ENCODE data around the gene DNAAF5. TPM values are rescaled to one million over a fixed set of nuclear protein-coding genes. Genes with fewer than 3 reads are reported as not detected.
A peak's percentile ranks its signal among the peaks of the same experiment; 100 is the strongest.

The DNAAF5 gene
- total and polyA plus RNA-seq, 2 of the 13 experiments (the other 11 are each of a cell fraction or from before 2014, with no cell fraction given), result 11.9 to 21.5 TPM

DNA sequence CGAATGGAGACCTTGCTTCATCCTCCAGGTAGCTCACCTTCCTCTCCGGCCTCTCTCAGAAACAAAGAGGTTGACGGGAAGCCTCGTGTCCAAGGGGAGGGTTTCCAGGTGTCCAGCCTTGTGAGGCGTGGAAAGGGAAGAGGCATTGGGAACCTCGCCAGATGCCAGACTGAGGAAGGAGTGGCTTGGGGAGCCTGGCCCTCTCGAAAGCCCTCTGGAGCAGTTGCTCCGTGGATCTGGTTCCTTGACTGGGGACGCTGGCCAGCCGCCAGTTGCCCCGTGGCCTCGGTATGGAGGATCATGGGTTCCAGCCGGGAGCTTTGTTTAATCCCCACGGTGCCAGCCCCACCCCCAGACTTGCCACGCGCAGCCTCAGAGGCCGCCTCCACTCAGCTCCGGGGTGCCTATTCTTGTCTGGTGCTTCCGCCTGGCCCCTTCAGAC is 75.5 kb downstream of the DNAAF5 start:
- ChIA-PET POLR2A (no interaction called here), CTCF (ENCODE audit: low intra/inter-chr PET ratio, low total read pairs) (no interaction called here)
- H3K79me2 ChIP-seq (ENCODE audit: insufficient read depth, low read length), result no peaks in the 10 kb centered on the region
- H3K4me3 ChIP-seq (replicated peaks in 1 of 3; ENCODE audit: insufficient read depth in 1 of 3, low read depth in 2 of 3, low read length in 3 of 3), result no peak overlapping the region
- no peak overlapping the region for H3K4me2 ChIP-seq (ENCODE audit: low read depth, low read length)
- no peaks in the 10 kb centered on the region for H3K9me3 ChIP-seq (ENCODE audit: low read length)
- intact Hi-C loops (cut with micrococcal nuclease; ENCODE audit: unreplicated experiment) (no loop called here), in situ Hi-C loops (cut with HindIII; ENCODE audit: extremely low pct_ligation_motif_present, low pct_unique_long_range_greater_than_20kb) (no loop called here)
- H3K4me1 ChIP-seq (ENCODE audit: insufficient read depth, low read length), result peaks cover 8% of the 10 kb centered on the region
- no peaks in the 10 kb centered on the region for H3K27me3 ChIP-seq (ENCODE audit: control insufficient read depth in 1 of 2, insufficient read depth in 2 of 2, low read length in 2 of 2)
- no peak for ATAC-seq
- no peak overlapping the region for H2AFZ ChIP-seq (ENCODE audit: low read length)
- DNase-seq (ENCODE audit: low spot score), result no peak
- BruUV-seq (replicated peaks), result no TSS peak
- H3K27ac ChIP-seq (ENCODE audit: extremely low read length, insufficient read depth, low read length), result no peak overlapping the region
- FAIRE-seq, result no peak
- no peaks in the 10 kb centered on the region for H4K20me1 ChIP-seq (ENCODE audit: insufficient read depth, low read length)
- no peaks in the 10 kb centered on the region for H3K36me3 ChIP-seq (replicated peaks in 1 of 2; ENCODE audit: control insufficient read depth in 1 of 2, insufficient read depth in 2 of 2, low read length in 2 of 2)
- WGBS (ENCODE audit: low lambda C conversion rate), result 85% methylated on average over 15 of the region's 19 CpGs
- H3K9ac ChIP-seq (ENCODE audit: insufficient read depth, low read depth, low read length), result no peak overlapping the region
- TF ChIP-seq, protein P1, sequence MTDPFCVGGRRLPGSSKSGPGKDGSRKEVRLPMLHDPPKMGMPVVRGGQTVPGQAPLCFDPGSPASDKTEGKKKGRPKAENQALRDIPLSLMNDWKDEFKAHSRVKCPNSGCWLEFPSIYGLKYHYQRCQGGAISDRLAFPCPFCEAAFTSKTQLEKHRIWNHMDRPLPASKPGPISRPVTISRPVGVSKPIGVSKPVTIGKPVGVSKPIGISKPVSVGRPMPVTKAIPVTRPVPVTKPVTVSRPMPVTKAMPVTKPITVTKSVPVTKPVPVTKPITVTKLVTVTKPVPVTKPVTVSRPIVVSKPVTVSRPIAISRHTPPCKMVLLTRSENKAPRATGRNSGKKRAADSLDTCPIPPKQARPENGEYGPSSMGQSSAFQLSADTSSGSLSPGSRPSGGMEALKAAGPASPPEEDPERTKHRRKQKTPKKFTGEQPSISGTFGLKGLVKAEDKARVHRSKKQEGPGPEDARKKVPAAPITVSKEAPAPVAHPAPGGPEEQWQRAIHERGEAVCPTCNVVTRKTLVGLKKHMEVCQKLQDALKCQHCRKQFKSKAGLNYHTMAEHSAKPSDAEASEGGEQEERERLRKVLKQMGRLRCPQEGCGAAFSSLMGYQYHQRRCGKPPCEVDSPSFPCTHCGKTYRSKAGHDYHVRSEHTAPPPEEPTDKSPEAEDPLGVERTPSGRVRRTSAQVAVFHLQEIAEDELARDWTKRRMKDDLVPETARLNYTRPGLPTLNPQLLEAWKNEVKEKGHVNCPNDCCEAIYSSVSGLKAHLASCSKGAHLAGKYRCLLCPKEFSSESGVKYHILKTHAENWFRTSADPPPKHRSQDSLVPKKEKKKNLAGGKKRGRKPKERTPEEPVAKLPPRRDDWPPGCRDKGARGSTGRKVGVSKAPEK (CRISPR knock-in tag; IDR thresholded peaks at IDR 0.05; ENCODE audit: borderline replicate concordance), result no peak
- no peak for TF ChIP-seq ZNF333 (CRISPR knock-in tag; IDR thresholded peaks at IDR 0.05; ENCODE audit: borderline replicate concordance)
- TF ChIP-seq FLYWCH1 (CRISPR knock-in tag; IDR thresholded peaks at IDR 0.05), result no peak
- no peak for TF ChIP-seq RFXANK (CRISPR knock-in tag; IDR thresholded peaks at IDR 0.05)

DNA sequence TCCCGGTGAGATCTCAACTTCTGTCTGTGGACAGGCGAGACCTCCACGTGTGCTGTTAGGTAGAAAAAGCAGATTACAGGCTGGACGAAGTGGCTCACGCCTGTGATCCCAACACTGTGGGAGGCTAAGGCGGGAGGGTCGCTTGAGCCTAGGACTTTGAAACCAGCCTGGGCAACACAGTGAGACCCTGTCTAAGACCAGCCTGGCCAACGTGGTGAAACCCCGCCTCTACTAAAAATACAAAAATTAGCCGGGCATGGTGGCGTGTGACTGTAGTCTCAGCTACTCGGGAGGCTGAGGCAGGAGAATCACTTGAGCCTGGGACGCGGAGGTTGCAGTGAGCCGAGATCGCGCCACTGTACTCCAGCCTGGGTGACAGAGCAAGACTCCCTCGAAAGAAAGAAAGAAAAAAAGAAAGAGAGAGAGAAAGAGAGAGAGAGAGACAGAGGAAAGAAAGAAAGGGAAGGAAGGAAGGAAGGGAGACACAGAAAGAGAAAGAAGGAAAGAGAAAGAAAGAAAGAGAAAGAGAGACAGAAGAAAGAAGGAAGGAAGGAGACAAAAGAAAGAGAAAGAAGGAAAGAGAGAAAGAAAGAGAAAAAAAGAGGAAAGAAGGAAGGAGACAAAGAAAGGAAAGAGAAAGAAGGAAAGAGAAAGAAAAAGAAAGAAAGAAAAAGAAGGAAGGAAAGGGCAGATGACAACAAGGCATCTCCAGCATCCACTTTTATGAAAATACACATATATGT is 76.2 kb downstream of the DNAAF5 start:
- TF ChIP-seq, protein P2, sequence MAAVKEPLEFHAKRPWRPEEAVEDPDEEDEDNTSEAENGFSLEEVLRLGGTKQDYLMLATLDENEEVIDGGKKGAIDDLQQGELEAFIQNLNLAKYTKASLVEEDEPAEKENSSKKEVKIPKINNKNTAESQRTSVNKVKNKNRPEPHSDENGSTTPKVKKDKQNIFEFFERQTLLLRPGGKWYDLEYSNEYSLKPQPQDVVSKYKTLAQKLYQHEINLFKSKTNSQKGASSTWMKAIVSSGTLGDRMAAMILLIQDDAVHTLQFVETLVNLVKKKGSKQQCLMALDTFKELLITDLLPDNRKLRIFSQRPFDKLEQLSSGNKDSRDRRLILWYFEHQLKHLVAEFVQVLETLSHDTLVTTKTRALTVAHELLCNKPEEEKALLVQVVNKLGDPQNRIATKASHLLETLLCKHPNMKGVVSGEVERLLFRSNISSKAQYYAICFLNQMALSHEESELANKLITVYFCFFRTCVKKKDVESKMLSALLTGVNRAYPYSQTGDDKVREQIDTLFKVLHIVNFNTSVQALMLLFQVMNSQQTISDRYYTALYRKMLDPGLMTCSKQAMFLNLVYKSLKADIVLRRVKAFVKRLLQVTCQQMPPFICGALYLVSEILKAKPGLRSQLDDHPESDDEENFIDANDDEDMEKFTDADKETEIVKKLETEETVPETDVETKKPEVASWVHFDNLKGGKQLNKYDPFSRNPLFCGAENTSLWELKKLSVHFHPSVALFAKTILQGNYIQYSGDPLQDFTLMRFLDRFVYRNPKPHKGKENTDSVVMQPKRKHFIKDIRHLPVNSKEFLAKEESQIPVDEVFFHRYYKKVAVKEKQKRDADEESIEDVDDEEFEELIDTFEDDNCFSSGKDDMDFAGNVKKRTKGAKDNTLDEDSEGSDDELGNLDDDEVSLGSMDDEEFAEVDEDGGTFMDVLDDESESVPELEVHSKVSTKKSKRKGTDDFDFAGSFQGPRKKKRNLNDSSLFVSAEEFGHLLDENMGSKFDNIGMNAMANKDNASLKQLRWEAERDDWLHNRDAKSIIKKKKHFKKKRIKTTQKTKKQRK (IDR thresholded peaks at IDR 0.05; ENCODE audit: low read length), result no peak
- TF ChIP-seq ZNF589 (CRISPR knock-in tag; conservative IDR thresholded peaks at IDR 0.05), result no peak
- TF ChIP-seq SMAD3 (CRISPR knock-in tag; IDR thresholded peaks at IDR 0.05), result no peak
- TF ChIP-seq ZNF747 (CRISPR knock-in tag; IDR thresholded peaks at IDR 0.05; ENCODE audit: borderline replicate concordance), result no peak
- no peak for TF ChIP-seq PAX8 (CRISPR knock-in tag; IDR thresholded peaks at IDR 0.05; ENCODE audit: borderline replicate concordance)
- no peak for TF ChIP-seq STAG1 (CRISPR knock-in tag; IDR thresholded peaks at IDR 0.05)
- TF ChIP-seq FOXP1 (IDR thresholded peaks at IDR 0.05), result peak; percentile 16; the same call in 1 of the 2 replicates
- TF ChIP-seq FOXP1 (CRISPR knock-in tag; IDR thresholded peaks at IDR 0.05), result no peak
- TF ChIP-seq SPEN (CRISPR knock-in tag; IDR thresholded peaks at IDR 0.05; ENCODE audit: low read depth), result no peak
- no peak for TF ChIP-seq CCAR2 (optimal IDR thresholded peaks at IDR 0.05; ENCODE audit: low read depth, low read length)
- intact Hi-C loops (cut with micrococcal nuclease; ENCODE audit: unreplicated experiment), result no loop called here
- no peak overlapping the region for H3K4me2 ChIP-seq (ENCODE audit: low read depth, low read length)

More for the DNA sequence above, 76.2 kb downstream of the DNAAF5 start:
- Histone ChIP-seq H3K79me2 (ENCODE audit: insufficient read depth, low read length) (no peaks in the 10 kb centered on the region), H3K36me3 (replicated peaks in 1 of 2; ENCODE audit: control insufficient read depth in 1 of 2, insufficient read depth in 2 of 2, low read length in 2 of 2) (no peaks in the 10 kb centered on the region), H2AFZ (ENCODE audit: low read length) (no peak overlapping the region), H3K9me3 (ENCODE audit: low read length) (no peaks in the 10 kb centered on the region), H3K27ac (ENCODE audit: extremely low read length, insufficient read depth, low read length) (no peak overlapping the region), H4K20me1 (ENCODE audit: insufficient read depth, low read length) (no peaks in the 10 kb centered on the region), H3K4me3 (replicated peaks in 1 of 3; ENCODE audit: insufficient read depth in 1 of 3, low read depth in 2 of 3, low read length in 3 of 3) (no peak overlapping the region), H3K27me3 (ENCODE audit: control insufficient read depth in 1 of 2, insufficient read depth in 2 of 2, low read length in 2 of 2) (no peaks in the 10 kb centered on the region), H3K9ac (ENCODE audit: insufficient read depth, low read depth, low read length) (no peak overlapping the region), H3K4me1 (ENCODE audit: insufficient read depth, low read length) (peaks cover 8% of the 10 kb centered on the region)
- 90% methylated on average over 18 of the region's 18 CpGs for WGBS (ENCODE audit: low lambda C conversion rate)
- no peak for ATAC-seq
- DNase-seq (ENCODE audit: low spot score), result no peak
- ChIA-PET POLR2A (no interaction called here), CTCF (ENCODE audit: low intra/inter-chr PET ratio, low total read pairs) (no interaction called here)
- no TSS peak for BruUV-seq (replicated peaks)
- in situ Hi-C loops (cut with HindIII; ENCODE audit: extremely low pct_ligation_motif_present, low pct_unique_long_range_greater_than_20kb), result no loop called here
- FAIRE-seq, result no peak

All from HepG2 (cell line).